ENCODE measurements around the gene DMD.

- TF ChIP-seq GTF2F1 (IDR thresholded peaks at IDR 0.05; ENCODE audit: borderline replicate concordance, low read depth, low read length) (no peak), POLR2A (IDR thresholded peaks at IDR 0.05; ENCODE audit: control extremely low read depth in 1 of 2, low read depth in 2 of 2, low read length in 2 of 2) (no peak), TAF1 (IDR thresholded peaks at IDR 0.05; ENCODE audit: low read depth, low read length) (no peak), CTCF (IDR thresholded peaks at IDR 0.05; ENCODE audit: control extremely low read depth in 1 of 3, insufficient read depth in 1 of 3, low read depth in 1 of 3, low read length in 3 of 3) (no peak), SRF (IDR thresholded peaks at IDR 0.05; ENCODE audit: low read depth, low read length) (no peak), KDM1A (IDR thresholded peaks at IDR 0.05; ENCODE audit: borderline replicate concordance, low read length) (no peak), EZH2 (IDR thresholded peaks at IDR 0.05; ENCODE audit: low read depth, low read length, severe bottlenecking) (no peak), POLR2AphosphoS5 (IDR thresholded peaks at IDR 0.05; ENCODE audit: low read depth, low read length) (no peak)
These were observed 225.8 kb downstream of the DMD start for GRCh38 chrX:32985544-32985943.

All from H1 (cell line).